WTC11 (cell line): Measurements from ENCODE around the gene CEMIP. TPM values are rescaled to one million over a fixed set of nuclear protein-coding genes. Genes with fewer than 3 reads are reported as not detected.

ENCODE experiments used
- ATAC-seq: fragments of 200-7000 bp; cut with Tn5 transposase; 2 replicates; pipeline ENCODE4 v1.10.0; 2021; ENCODE audit warnings: mild to moderate bottlenecking, moderate library complexity
- CTCF ChIA-PET: fragments of 300-600 bp; sonication (Branson Sonifier 250); formaldehyde crosslinking; loops from one replicate; lab custom pipeline; 2021; ENCODE audit warnings: antibody characterized with exemption; lab: Charles Lee
- POLR2A ChIA-PET: fragments of 350-600 bp; sonication (Branson Sonifier 250); formaldehyde crosslinking; loops from one replicate; lab custom pipeline; 2021; ENCODE audit warnings: antibody characterized with exemption; lab: Charles Lee
- DNase-seq: peaks from one replicate; pipeline ENCODE4 v3.0.0; 2021; ENCODE audit warnings: low spot score
- H3K27ac Mint-ChIP-seq: 2 replicates; pipeline ENCODE4 v1.8.0; 2021; ENCODE audit warnings: mixed read lengths
- H3K27me3 Mint-ChIP-seq: 2 replicates; pipeline ENCODE4 v1.8.0; 2021; ENCODE audit warnings: low read depth, mild to moderate bottlenecking, moderate library complexity, mixed read lengths
- H3K36me3 Mint-ChIP-seq: 2 replicates; pipeline ENCODE4 v1.8.0; 2021; ENCODE audit warnings: mixed read lengths
- H3K4me1 Mint-ChIP-seq: 2 replicates; pipeline ENCODE4 v1.8.0; 2022; ENCODE audit warnings: mixed read lengths
- H3K4me3 Mint-ChIP-seq: 2 replicates; pipeline ENCODE4 v1.8.0; 2021; ENCODE audit warnings: mild to moderate bottlenecking, moderate library complexity, mixed read lengths
- H3K9me3 Mint-ChIP-seq: 2 replicates; pipeline ENCODE4 v1.8.0; 2021; ENCODE audit warnings: mixed read lengths
- ATF2 ChIP-seq: sonication (generic); formaldehyde crosslinking; IDR thresholded peaks from 2 replicates; pipeline ENCODE4 v1.8.1; 2022; ENCODE audit warnings: low read depth, missing genetic modification reagents, borderline replicate concordance
- CREB1 ChIP-seq: sonication (generic); formaldehyde crosslinking; IDR thresholded peaks from 2 replicates; pipeline ENCODE4 v1.8.0; 2023; ENCODE audit warnings: mild to moderate bottlenecking, missing genetic modification reagents
- CTCF ChIP-seq: fragments of 200-600 bp; IDR thresholded peaks from 2 replicates; pipeline ENCODE4 v1.8.0; 2022; ENCODE audit warnings: antibody characterized with exemption
- FOXP4 ChIP-seq: sonication (generic); formaldehyde crosslinking; IDR thresholded peaks from 2 replicates; pipeline ENCODE4 v1.8.0; 2022; ENCODE audit warnings: mild to moderate bottlenecking, missing genetic modification reagents
- GABPB1 ChIP-seq: sonication (generic); formaldehyde crosslinking; IDR thresholded peaks from 2 replicates; pipeline ENCODE4 v1.8.1; 2023; ENCODE audit warnings: mild to moderate bottlenecking, missing genetic modification reagents
- MAX ChIP-seq: sonication (generic); formaldehyde crosslinking; IDR thresholded peaks from 2 replicates; pipeline ENCODE4 v1.8.0; 2022; ENCODE audit warnings: mild to moderate bottlenecking, missing genetic modification reagents
- MLX ChIP-seq: sonication (generic); formaldehyde crosslinking; IDR thresholded peaks from 2 replicates; pipeline ENCODE4 v1.8.1; 2023; ENCODE audit warnings: mild to moderate bottlenecking, missing genetic modification reagents, moderate library complexity
- MXD4 ChIP-seq: fragments of 250-450 bp; sonication (Bioruptor Pico); IDR thresholded peaks from 2 replicates; pipeline ENCODE4 v1.8.0; 2021; ENCODE audit warnings: mild to moderate bottlenecking, moderate library complexity, borderline replicate concordance
- MYBL2 ChIP-seq: sonication (generic); formaldehyde crosslinking; IDR thresholded peaks from 2 replicates; pipeline ENCODE4 v1.8.1; 2023; ENCODE audit warnings: mild to moderate bottlenecking, moderate library complexity, missing genetic modification reagents
- RORB ChIP-seq: fragments of 250-450 bp; sonication (Bioruptor Pico); IDR thresholded peaks from 2 replicates; pipeline ENCODE4 v1.9.0; 2021; ENCODE audit warnings: mild to moderate bottlenecking
- SMAD4 ChIP-seq: sonication (generic); formaldehyde crosslinking; IDR thresholded peaks from 2 replicates; pipeline ENCODE4 v1.8.0; 2022; ENCODE audit warnings: mild to moderate bottlenecking, missing genetic modification reagents
- SP1 ChIP-seq: sonication (generic); formaldehyde crosslinking; conservative IDR thresholded peaks from 2 replicates; pipeline ENCODE4 v1.8.1; 2022; ENCODE audit warnings: missing genetic modification reagents
- TCF7 ChIP-seq: sonication (generic); formaldehyde crosslinking; IDR thresholded peaks from 2 replicates; pipeline ENCODE4 v1.8.0; 2022; ENCODE audit warnings: mild to moderate bottlenecking, low read depth, missing genetic modification reagents, moderate library complexity
- TEAD1 ChIP-seq: sonication (generic); formaldehyde crosslinking; IDR thresholded peaks from 2 replicates; pipeline ENCODE4 v1.8.0; 2022; ENCODE audit warnings: mild to moderate bottlenecking, missing genetic modification reagents
- TEAD4 ChIP-seq: sonication (generic); formaldehyde crosslinking; IDR thresholded peaks from 2 replicates; pipeline ENCODE4 v1.8.0; 2022; ENCODE audit warnings: mild to moderate bottlenecking, missing genetic modification reagents
- USF1 ChIP-seq: sonication (generic); formaldehyde crosslinking; IDR thresholded peaks from 2 replicates; pipeline ENCODE4 v1.8.0; 2022; ENCODE audit warnings: mild to moderate bottlenecking, missing genetic modification reagents
- ZNF121 ChIP-seq: sonication (generic); formaldehyde crosslinking; IDR thresholded peaks from 2 replicates; pipeline ENCODE4 v1.8.0; 2023; ENCODE audit warnings: missing genetic modification reagents
- ZNF219 ChIP-seq: sonication (generic); formaldehyde crosslinking; IDR thresholded peaks from 2 replicates; pipeline ENCODE4 v1.8.0; 2023; ENCODE audit warnings: missing genetic modification reagents, mild to moderate bottlenecking, borderline replicate concordance
- ZNF263 ChIP-seq: sonication (generic); formaldehyde crosslinking; IDR thresholded peaks from 2 replicates; pipeline ENCODE4 v1.8.1; 2022; ENCODE audit warnings: low read depth, mild to moderate bottlenecking, moderate library complexity, missing genetic modification reagents
- ZSCAN18 ChIP-seq: fragments of 250-450 bp; sonication (Bioruptor Pico); IDR thresholded peaks from 2 replicates; pipeline ENCODE4 v2.1.2; 2022; ENCODE audit warnings: mild to moderate bottlenecking, moderate library complexity
- total RNA-seq: library from RNA; stranded (reverse); gene quantifications from 3 replicates; pipeline ENCODE4 v1.2.3, GENCODE V29; 2021

The CEMIP gene
- total RNA-seq, 1 experiment from 2014 or later = 0.87 TPM

GRCh38 chr15:80764535-80764934, 14.6 kb upstream of the CEMIP start:
- no peak for ATAC-seq
- Mint-ChIP-seq H3K27me3 (no peaks in the 10 kb centered on the region), H3K9me3 (peaks cover 6% of the 10 kb centered on the region), H3K4me1 (peaks cover 5% of the 10 kb centered on the region), H3K36me3 (no peaks in the 10 kb centered on the region), H3K4me3 (no peak overlapping the region), H3K27ac (no peak overlapping the region)
- TF ChIP-seq CTCF (no peak), SMAD4 (CRISPR knock-in tag) (no peak), ZSCAN18 (CRISPR knock-in tag) (no peak), ZNF263 (no peak), MYBL2 (no peak), GABPB1 (CRISPR knock-in tag) (no peak), TEAD1 (CRISPR knock-in tag) (no peak), ZNF121 (CRISPR knock-in tag) (no peak), RORB (CRISPR knock-in tag) (no peak), ATF2 (no peak), TCF7 (CRISPR knock-in tag) (no peak), CREB1 (CRISPR knock-in tag) (no peak), MLX (CRISPR knock-in tag) (no peak), MXD4 (CRISPR knock-in tag) (no peak), TEAD4 (no peak), FOXP4 (CRISPR knock-in tag) (no peak)
- DNase-seq = no peak
- ChIA-PET CTCF (interaction anchor here (1.1 to 1.5 kb wide), 2 partner anchors 12 to 15 kb away, joined by 4 to 9 read pairs; partner anchors contain the start of gene CEMIP), POLR2A (no interaction called here)

- DNase-seq (no peak), ATAC-seq (no peak)
- POLR2A ChIA-PET = no interaction called here
- CTCF ChIA-PET = interaction anchor here (1.7 kb wide), 1 partner anchor 10 kb away, joined by 9 read pairs; no protein-coding TSS in a partner anchor
- peaks cover 5% of the 10 kb centered on the region for H3K4me1 Mint-ChIP-seq
- no peaks in the 10 kb centered on the region for H3K27me3 Mint-ChIP-seq
- H3K27ac Mint-ChIP-seq = no peak overlapping the region
- no peaks in the 10 kb centered on the region for H3K36me3 Mint-ChIP-seq
- no peak overlapping the region for H3K4me3 Mint-ChIP-seq
- no peak for TF ChIP-seq CTCF
- TF ChIP-seq CREB1 (CRISPR knock-in tag) = no peak
- no peak for TF ChIP-seq MAX
- no peak for TF ChIP-seq ZNF219
- TF ChIP-seq USF1 (CRISPR knock-in tag) = no peak
- no peak for TF ChIP-seq SP1 (CRISPR knock-in tag)
- H3K9me3 Mint-ChIP-seq = peaks cover 9% of the 10 kb centered on the region
Observed at GRCh38 chr15:80766275-80766674, 12.9 kb upstream of the CEMIP start.
